Urinary bladder (tissue), 4 donors: ENCODE measurements around the gene LCP1. TPM values are rescaled to one million over a fixed set of nuclear protein-coding genes. Genes with fewer than 3 reads are reported as not detected.
"Not testable (repeated sequence)": the region's sequence is repeated elsewhere in the genome, so short reads cannot be mapped to it uniquely, and the experiment has no call there.

Experiments used
- DNase-seq: peaks from one replicate; pipeline ENCODE4 v3.0.0-alpha.2; 2015; ENCODE audit errors: extremely low spot score
- H3K27ac ChIP-seq: one replicate; pipeline ENCODE4 v1.5.1; 2013; ENCODE audit warnings: low read depth, mild to moderate bottlenecking, moderate library complexity
- H3K36me3 ChIP-seq: one replicate; pipeline ENCODE4 v1.6.1; 2013; ENCODE audit warnings: mild to moderate bottlenecking, moderate library complexity; ENCODE audit not compliant: insufficient read depth
- H3K4me1 ChIP-seq: one replicate; pipeline ENCODE4 v1.6.1; 2013; ENCODE audit warnings: mild to moderate bottlenecking, moderate library complexity; ENCODE audit not compliant: insufficient read depth
- H3K4me3 ChIP-seq: one replicate; pipeline ENCODE4 v1.5.1; 2013; ENCODE audit warnings: low read depth, low read length
- WGBS: extraction: QIAGEN DNeasy Blood & Tissue Kit; methylation state at CpG from one replicate; pipeline ENCODE4 v1.1.7; 2013; 5-methylcytosine and 5-hydroxymethylcytosine counted together
- polyA plus RNA-seq: library from polyadenylated mRNA; stranded (reverse); fragments of 200-250 nt; gene quantifications from one replicate; pipeline ENCODE4 v1.2.3, GENCODE V29; 2013
- total RNA-seq: library from RNA; depleted of rRNA; stranded (reverse); fragments of >200 nt; gene quantifications from one replicate; pipeline ENCODE4 v1.2.3, GENCODE V29; 2014
- donor health status: healthy with polysubstance abuse.
- donor health status: healthy.

The LCP1 gene
- total RNA-seq (43.5 TPM), polyA plus RNA-seq (26.7 TPM)

GRCh38 chr13:46181840-46182490 lies at the start of gene LCP1:
Gene LCP1, minus strand, starts transcription at chr13:46182177. Its CDS starts 22,515 bp downstream, at chr13:46159662.
- peak within 1 kb of the TSS; percentile 10 for H3K27ac ChIP-seq
- H3K4me1 ChIP-seq, result no peaks in the 10 kb centered on the region
- no peaks in the 10 kb centered on the region for H3K36me3 ChIP-seq
- DNase-seq, result no peak
- 82% methylated on average over 8 of the region's 8 CpGs for WGBS
- peak within 1 kb of the TSS; percentile 14 for H3K4me3 ChIP-seq

- 94% methylated on average over 2 of the region's 2 CpGs for WGBS
- Histone ChIP-seq H3K4me3 (no peak overlapping the region), H3K36me3 (no peaks in the 10 kb centered on the region), H3K27ac (no peak overlapping the region), H3K4me1 (no peaks in the 10 kb centered on the region)
- no peak for DNase-seq
These were observed 47.3 kb upstream of the LCP1 start for GRCh38 chr13:46229251-46229650.

- not testable (repeated sequence) for H3K36me3 ChIP-seq, H3K4me1 ChIP-seq, DNase-seq, H3K27ac ChIP-seq, H3K4me3 ChIP-seq
- WGBS, result 6% methylated on average over 2 of the region's 2 CpGs
These were observed 38.3 kb upstream of the LCP1 start for GRCh38 chr13:46220234-46220633.

- H3K27ac ChIP-seq, H3K4me1 ChIP-seq, DNase-seq, H3K4me3 ChIP-seq, H3K36me3 ChIP-seq: not testable (repeated sequence)
- 68% methylated on average over 1 of the region's 1 CpG for WGBS
These were observed 32.8 kb upstream of the LCP1 start for GRCh38 chr13:46214741-46215140.

GRCh38 chr13:46213242-46213641 lies 31.3 kb upstream of the LCP1 start:
- no peak overlapping the region for H3K4me3 ChIP-seq
- H3K36me3 ChIP-seq, result no peaks in the 10 kb centered on the region
- DNase-seq, result no peak
- peaks cover 2% of the 10 kb centered on the region for H3K4me1 ChIP-seq
- WGBS, result 89% methylated on average over 3 of the region's 3 CpGs
- H3K27ac ChIP-seq, result no peak overlapping the region

- 3% methylated on average over 53 of the region's 53 CpGs for WGBS
- H3K27ac ChIP-seq, result no peak within 1 kb of the TSS
- DNase-seq, result peak; percentile 56
These were observed 29.7 kb upstream of the LCP1 start, which contains the start of gene LRRC63 for GRCh38 chr13:46211483-46212351. Gene LRRC63, plus strand, starts transcription at chr13:46211928. Its CDS starts 1,107 bp downstream, at chr13:46213035.

GRCh38 chr13:46211116-46211482 lies 29.1 kb upstream of the LCP1 start:
- WGBS, result 10% methylated on average over 9 of the region's 9 CpGs
- H3K4me3 ChIP-seq, result peak overlapping the region; percentile 46
- peaks cover 2% of the 10 kb centered on the region for H3K4me1 ChIP-seq
- DNase-seq, result no peak
- H3K36me3 ChIP-seq, result no peaks in the 10 kb centered on the region
- no peak overlapping the region for H3K27ac ChIP-seq

More at GRCh38 chr13:46211483-46212351, 29.7 kb upstream of the LCP1 start, which contains the start of gene LRRC63:
- H3K4me1 ChIP-seq, result peaks cover 2% of the 10 kb centered on the region
- H3K36me3 ChIP-seq, result no peaks in the 10 kb centered on the region
- peak within 1 kb of the TSS; percentile 46 for H3K4me3 ChIP-seq

- WGBS, result 74% methylated on average over 6 of the region's 6 CpGs
- no peak for DNase-seq
- no peak overlapping the region for H3K27ac ChIP-seq
- H3K4me3 ChIP-seq, result no peak overlapping the region
- H3K36me3 ChIP-seq, result no peaks in the 10 kb centered on the region
- H3K4me1 ChIP-seq, result peaks cover 2% of the 10 kb centered on the region
These were observed 28.5 kb upstream of the LCP1 start for GRCh38 chr13:46210362-46211083.

- WGBS, result 76% methylated on average over 7 of the region's 7 CpGs
- Histone ChIP-seq H3K36me3 (no peaks in the 10 kb centered on the region), H3K4me3 (no peak overlapping the region), H3K27ac (no peak overlapping the region), H3K4me1 (peaks cover 2% of the 10 kb centered on the region)
- no peak for DNase-seq
These were observed 25.9 kb upstream of the LCP1 start for GRCh38 chr13:46207828-46208227.

- no peaks in the 10 kb centered on the region for H3K36me3 ChIP-seq
- no peak for DNase-seq
- 75% methylated on average over 1 of the region's 1 CpG for WGBS
- no peak overlapping the region for H3K27ac ChIP-seq
- H3K4me3 ChIP-seq, result no peak overlapping the region
- H3K4me1 ChIP-seq, result no peaks in the 10 kb centered on the region
These were observed 24.2 kb upstream of the LCP1 start for GRCh38 chr13:46206143-46206542.

GRCh38 chr13:46202966-46203365 lies 21.0 kb upstream of the LCP1 start:
- 76% methylated on average over 5 of the region's 5 CpGs for WGBS
- H3K4me1 ChIP-seq, result no peaks in the 10 kb centered on the region
- DNase-seq, result no peak
- no peak overlapping the region for H3K4me3 ChIP-seq
- H3K27ac ChIP-seq, result no peak overlapping the region
- no peaks in the 10 kb centered on the region for H3K36me3 ChIP-seq

GRCh38 chr13:46202188-46202795 lies 20.3 kb upstream of the LCP1 start:
- Histone ChIP-seq H3K4me1 (no peaks in the 10 kb centered on the region), H3K27ac (no peak overlapping the region), H3K36me3 (no peaks in the 10 kb centered on the region), H3K4me3 (no peak overlapping the region)
- WGBS, result 76% methylated on average over 3 of the region's 3 CpGs
- no peak for DNase-seq

GRCh38 chr13:46198696-46199193 lies 16.8 kb upstream of the LCP1 start:
- no peaks in the 10 kb centered on the region for H3K4me1 ChIP-seq
- no peaks in the 10 kb centered on the region for H3K36me3 ChIP-seq
- DNase-seq, result no peak
- no peak overlapping the region for H3K4me3 ChIP-seq
- WGBS, result 90% methylated on average over 3 of the region's 3 CpGs
- no peak overlapping the region for H3K27ac ChIP-seq
